Endothelial cell of umbilical vein (primary cell): ENCODE results near the gene TFAP2A. TPM values are rescaled to one million over a fixed set of nuclear protein-coding genes. Genes with fewer than 3 reads are reported as not detected.

Experiments
- BruUV-seq: library from RNA; stranded (reverse); fragments of 400-500 nt; replicated peaks from 2 replicates; lab custom pipeline; 2021; lab: Mats Ljungman, UMichigan
- CTCF ChIA-PET: fragments of 300-600, 350-600 bp; sonication (Branson Sonifier 250); formaldehyde crosslinking; loops from one replicate; lab custom pipeline; 2021; ENCODE audit warnings: antibody characterized with exemption, inconsistent platforms; lab: Charles Lee
- POLR2A ChIA-PET: fragments of 300-600, 350-600 bp; sonication (Branson Sonifier 250); formaldehyde crosslinking; loops from one replicate; lab custom pipeline; 2021; ENCODE audit warnings: antibody characterized with exemption, inconsistent platforms; lab: Charles Lee
- DNase-seq: peaks from one replicate; pipeline ENCODE4 v3.0.0-alpha.2; 2011; ENCODE audit warnings: low read depth, low spot score
- FAIRE-seq: peaks from 2 replicates; lab custom pipeline; 2011; peaks lifted over from hg19 to GRCh38; lab: Jason Lieb, UNC
- H2AFZ ChIP-seq: 2 replicates; pipeline ENCODE4 v1.6.0; 2012; ENCODE audit warnings: low read depth, low read length, control low read depth, inconsistent platforms
- H3K27ac ChIP-seq: 2 replicates; pipeline ENCODE4 v1.5.1; 2011; ENCODE audit warnings: low read depth, mild to moderate bottlenecking, control low read depth, low read length, moderate library complexity; ENCODE audit not compliant: insufficient read depth
- H3K27me3 ChIP-seq, 2 experiments: 2 replicates each; pipeline versions ENCODE4 v1.6.0 to v1.6.1; 2011; ENCODE audit warnings: low read length in 2 of 2, mixed read lengths in 1 of 2; ENCODE audit not compliant: control insufficient read depth in 2 of 2, insufficient read depth in 2 of 2
- H3K36me3 ChIP-seq, 2 experiments: 2 replicates in 1 of 2; 3 replicates in 1 of 2; pipeline ENCODE4 v1.5.1; 2011; ENCODE audit warnings: low read length in 2 of 2, mild to moderate bottlenecking in 1 of 2, moderate library complexity in 1 of 2; ENCODE audit not compliant: control insufficient read depth in 2 of 2, insufficient read depth in 2 of 2; ENCODE audit errors: extremely low read depth in 1 of 2
- H3K4me1 ChIP-seq: 3 replicates; pipeline ENCODE4 v1.5.1; 2011; ENCODE audit warnings: mild to moderate bottlenecking, low read length; ENCODE audit not compliant: control insufficient read depth, insufficient read depth; ENCODE audit errors: extremely low read depth
- H3K4me2 ChIP-seq: 2 replicates; pipeline ENCODE4 v1.6.1; 2011; ENCODE audit warnings: low read length, control low read depth, mixed read lengths; ENCODE audit not compliant: insufficient read depth
- H3K4me3 ChIP-seq, 3 experiments: fragments of 200-600 bp in 1 of 3; sonication (generic), shearing (Covaris generic) in 1 of 3; replicated peaks in 1 of 3; 2 replicates each; pipeline ENCODE4 v1.5.1; 2011 to 2016; ENCODE audit warnings: control low read depth in 3 of 3, low read length in 3 of 3, mild to moderate bottlenecking in 2 of 3, inconsistent platforms in 1 of 3, low read depth in 1 of 3, moderate library complexity in 1 of 3; ENCODE audit not compliant: insufficient read depth in 1 of 3
- H3K79me2 ChIP-seq: 2 replicates; pipeline ENCODE4 v1.6.0; 2012; ENCODE audit warnings: low read length, inconsistent platforms; ENCODE audit not compliant: control insufficient read depth, insufficient read depth
- H3K9ac ChIP-seq: replicated peaks from 2 replicates; pipeline ENCODE3; 2011; ENCODE audit warnings: low read length, control low read depth; ENCODE audit not compliant: insufficient read depth; ENCODE audit errors: extremely low read depth
- H3K9me1 ChIP-seq: replicated peaks from 3 replicates; pipeline ENCODE4 v1.6.0; 2011; ENCODE audit warnings: mild to moderate bottlenecking, low read length; ENCODE audit not compliant: control insufficient read depth, insufficient read depth; ENCODE audit errors: extremely low read depth
- H3K9me3 ChIP-seq: replicated peaks from 2 replicates; pipeline ENCODE4 v1.5.1; 2012; ENCODE audit warnings: low read length, inconsistent platforms; ENCODE audit not compliant: control insufficient read depth, insufficient read depth
- H4K20me1 ChIP-seq: replicated peaks from 2 replicates; pipeline ENCODE3; 2011; ENCODE audit warnings: mild to moderate bottlenecking, low read length; ENCODE audit not compliant: control insufficient read depth, insufficient read depth; ENCODE audit errors: extremely low read depth
- CTCF ChIP-seq, 2 donors: IDR thresholded peaks; 1 replicate in 1 of 2; 2 replicates in 1 of 2; pipeline ENCODE4 v1.5.1; 2011; ENCODE audit warnings: low read length in 2 of 2, mild to moderate bottlenecking in 2 of 2, moderate library complexity in 2 of 2, control low read depth in 1 of 2, inconsistent platforms in 1 of 2, low read depth in 1 of 2; ENCODE audit not compliant: insufficient read depth in 1 of 2; ENCODE audit errors: extremely low read depth in 1 of 2
- FOS ChIP-seq: IDR thresholded peaks from 2 replicates; pipeline ENCODE4 v1.6.1; 2011; ENCODE audit warnings: mild to moderate bottlenecking, low read length, moderate library complexity, borderline replicate concordance; ENCODE audit not compliant: insufficient read depth
- MAX ChIP-seq: IDR thresholded peaks from 2 replicates; pipeline ENCODE4 v1.6.1; 2011; ENCODE audit not compliant: insufficient read depth, insufficient read length
- MYC ChIP-seq: IDR thresholded peaks from one replicate; pipeline ENCODE4 v1.6.1; 2011; ENCODE audit warnings: mild to moderate bottlenecking, low read depth, low read length
- POLR2A ChIP-seq: IDR thresholded peaks from 2 replicates; pipeline ENCODE4 v1.6.1; 2012; ENCODE audit warnings: low read depth, mild to moderate bottlenecking, control low read depth, low read length
- POLR2AphosphoS5 ChIP-seq: IDR thresholded peaks from 2 replicates; pipeline ENCODE4 v1.6.1; 2012; ENCODE audit warnings: low read depth, mild to moderate bottlenecking, control low read depth, low read length, moderate library complexity; ENCODE audit not compliant: insufficient read depth
- dilution Hi-C: fragments of 300-500 bp; cut with MboI; formaldehyde crosslinking; loops from one replicate; pipeline ENCODE4 v1.15.0; 2019; ENCODE audit warnings: low sequenced_read_pairs; ENCODE audit not compliant: extremely low pct_ligation_motif_present
- intact Hi-C: fragments of 100-400 bp; cut with micrococcal nuclease; formaldehyde crosslinking; loops from one replicate; pipeline ENCODE4 v1.10.0; 2022
- polyA plus RNA-seq, 4 experiments: library from polyadenylated mRNA; depleted of rRNA in 3 of 4; stranded (reverse) in 3 of 4; unstranded in 1 of 4; fragments of >200 nt; gene quantifications; 2 replicates each; pipeline versions ENCODE4 v1.2.1 to v1.2.3, GENCODE V29; 2011 to 2012; ENCODE audit warnings: missing spikeins in 1 of 4
- total RNA-seq: library from RNA; stranded (reverse); gene quantifications from 2 replicates; pipeline ENCODE4 v1.2.3, GENCODE V29; 2021

TFAP2A gene
- total and polyA plus RNA-seq, 2 donors (not counting 3 experiments of a cell fraction or from before 2014, with no cell fraction given), result 0.06 TPM; not detected in 1

- POLR2A ChIA-PET, result no interaction called here
- Histone ChIP-seq H3K79me2 (no peaks in the 10 kb centered on the region), H3K4me2 (no peak overlapping the region), H3K36me3 (no peaks in the 10 kb centered on the region), H4K20me1 (no peaks in the 10 kb centered on the region), H3K9me1 (no peaks in the 10 kb centered on the region), H3K9me3 (no peaks in the 10 kb centered on the region), H3K9ac (no peak overlapping the region), H3K27me3 (peaks cover 91 to 99% of the 10 kb centered on the region in 2 experiments), H3K27ac (no peak overlapping the region), H2AFZ (no peak overlapping the region), H3K4me1 (no peaks in the 10 kb centered on the region), H3K4me3 (no peak overlapping the region)
- BruUV-seq, result no TSS peak
- FAIRE-seq (no peak), DNase-seq (no peak)
- TF ChIP-seq FOS, result no peak
- TF ChIP-seq MYC, result no peak
- no peak for TF ChIP-seq POLR2AphosphoS5
- no peak for TF ChIP-seq POLR2A
- intact Hi-C loops (no loop called here), dilution Hi-C loops (no loop called here)
- CTCF ChIA-PET, result no interaction called here
These were observed 28.7 kb downstream of the TFAP2A start for GRCh38 chr6:10386220-10386619.

GRCh38 chr6:10385524-10386132 lies 29.2 kb downstream of the TFAP2A start:
- Histone ChIP-seq H3K4me3 (no peak overlapping the region), H3K4me1 (no peaks in the 10 kb centered on the region), H3K9ac (no peak overlapping the region), H4K20me1 (no peaks in the 10 kb centered on the region), H3K4me2 (no peak overlapping the region), H3K79me2 (no peaks in the 10 kb centered on the region), H3K9me3 (no peaks in the 10 kb centered on the region), H2AFZ (no peak overlapping the region), H3K27ac (no peak overlapping the region), H3K36me3 (no peaks in the 10 kb centered on the region), H3K9me1 (no peaks in the 10 kb centered on the region), H3K27me3 (peaks cover 89 to 99% of the 10 kb centered on the region in 2 experiments)
- FAIRE-seq, result no peak
- BruUV-seq, result no TSS peak
- TF ChIP-seq FOS (no peak), MYC (no peak), POLR2AphosphoS5 (no peak), MAX (no peak), CTCF (IDR thresholded peaks at IDR 0.05; ENCODE audit: extremely low read depth in 1 of 2, insufficient read depth in 1 of 2, low read depth in 1 of 2, low read length in 2 of 2) (no peak)
- ChIA-PET POLR2A (no interaction called here), CTCF (interaction anchor here (1.0 kb wide), 1 partner anchor 19 kb away, joined by 4 read pairs; no protein-coding TSS in a partner anchor)
- intact Hi-C loops (no loop called here), dilution Hi-C loops (no loop called here)
- DNase-seq, result no peak
